H9 (cell line): Measurements from ENCODE around the gene LCN2. TPM values are rescaled to one million over a fixed set of nuclear protein-coding genes. Genes with fewer than 3 reads are reported as not detected.

Source experiments
- DNase-seq: peaks from one replicate; pipeline ENCODE4 v3.0.0-alpha.2; 2017
- H2AFZ ChIP-seq: one replicate; pipeline ENCODE4 v1.6.1; 2013; ENCODE audit warnings: mild to moderate bottlenecking, low read length, control low read depth, moderate library complexity
- H2AK5ac ChIP-seq: 2 replicates; pipeline ENCODE4 v1.6.1; 2013; ENCODE audit warnings: low read length, control low read depth, mixed read lengths; ENCODE audit not compliant: insufficient read length
- H2BK120ac ChIP-seq: one replicate; pipeline ENCODE4 v1.6.1; 2013; ENCODE audit warnings: low read depth, mild to moderate bottlenecking, low read length, control low read depth, inconsistent platforms; ENCODE audit not compliant: poor library complexity, severe bottlenecking
- H2BK12ac ChIP-seq: 2 replicates; pipeline ENCODE4 v1.6.1; 2013; ENCODE audit warnings: low read length, control low read depth, mixed read lengths, low read depth; ENCODE audit not compliant: insufficient read length
- H2BK15ac ChIP-seq: 2 replicates; pipeline ENCODE4 v1.6.1; 2013; ENCODE audit warnings: low read depth, low read length, control low read depth
- H2BK20ac ChIP-seq: one replicate; pipeline ENCODE4 v1.6.1; 2013; ENCODE audit warnings: low read depth, mild to moderate bottlenecking, low read length, control low read depth, inconsistent platforms; ENCODE audit not compliant: poor library complexity, severe bottlenecking
- H2BK5ac ChIP-seq: 2 replicates; pipeline ENCODE4 v1.6.1; 2013; ENCODE audit warnings: low read length, control low read depth, mixed read lengths; ENCODE audit not compliant: insufficient read length
- H3K14ac ChIP-seq: 2 replicates; pipeline ENCODE4 v1.6.1; 2013; ENCODE audit warnings: low read length, control low read depth; ENCODE audit not compliant: insufficient read depth
- H3K18ac ChIP-seq: 2 replicates; pipeline ENCODE4 v1.6.1; 2013; ENCODE audit warnings: low read depth, mild to moderate bottlenecking, mixed read lengths, low read length, control low read depth; ENCODE audit not compliant: insufficient read length
- H3K23ac ChIP-seq: 2 replicates; pipeline ENCODE4 v1.6.1; 2013; ENCODE audit warnings: low read length, control low read depth, mixed read lengths, low read depth; ENCODE audit not compliant: insufficient read length
- H3K23me2 ChIP-seq: 2 replicates; pipeline ENCODE4 v1.6.1; 2013; ENCODE audit warnings: low read depth, mild to moderate bottlenecking, mixed read lengths, low read length, control low read depth; ENCODE audit not compliant: insufficient read length, poor library complexity, severe bottlenecking
- H3K27ac ChIP-seq: 2 replicates; pipeline ENCODE4 v1.5.1; 2013; ENCODE audit warnings: low read length, control low read depth, mixed read lengths, low read depth; ENCODE audit not compliant: insufficient read length
- H3K27me3 ChIP-seq: 2 replicates; pipeline ENCODE4 v1.6.1; 2013; ENCODE audit warnings: low read length, control low read depth, inconsistent platforms; ENCODE audit not compliant: insufficient read depth
- H3K4ac ChIP-seq: 2 replicates; pipeline ENCODE4 v1.6.1; 2013; ENCODE audit warnings: low read depth, mild to moderate bottlenecking, control low read depth, inconsistent platforms, low read length, moderate library complexity
- H3K4me1 ChIP-seq: 2 replicates; pipeline ENCODE4 v1.6.1; 2013; ENCODE audit warnings: low read length, control low read depth, inconsistent platforms; ENCODE audit not compliant: insufficient read depth
- H3K4me2 ChIP-seq: 2 replicates; pipeline ENCODE4 v1.6.1; 2013; ENCODE audit warnings: low read length, control low read depth, mixed read lengths; ENCODE audit not compliant: insufficient read length, insufficient read depth
- H3K56ac ChIP-seq: 2 replicates; pipeline ENCODE4 v1.6.1; 2013; ENCODE audit warnings: low read depth, mild to moderate bottlenecking, mixed read lengths, low read length, control low read depth; ENCODE audit not compliant: insufficient read length
- H3K79me1 ChIP-seq: 2 replicates; pipeline ENCODE4 v1.6.1; 2013; ENCODE audit warnings: low read depth, mild to moderate bottlenecking, moderate library complexity, low read length, control low read depth, inconsistent platforms; ENCODE audit not compliant: insufficient read depth, poor library complexity, severe bottlenecking
- H3K79me2 ChIP-seq: 2 replicates; pipeline ENCODE4 v1.6.1; 2013; ENCODE audit warnings: low read length, control low read depth, inconsistent platforms; ENCODE audit not compliant: insufficient read depth
- H3K9ac ChIP-seq: 2 replicates; pipeline ENCODE4 v1.6.1; 2013; ENCODE audit warnings: low read length, control low read depth, mixed read lengths; ENCODE audit not compliant: insufficient read length; ENCODE audit errors: extremely low read depth
- H3K9me3 ChIP-seq: one replicate; pipeline ENCODE4 v1.6.1; 2013; ENCODE audit warnings: low read depth, low read length, inconsistent platforms; ENCODE audit not compliant: control insufficient read depth
- H3T11ph ChIP-seq: one replicate; pipeline ENCODE4 v1.6.1; 2013; ENCODE audit warnings: mild to moderate bottlenecking, low read length, control low read depth, inconsistent platforms
- H4K20me1 ChIP-seq: one replicate; pipeline ENCODE4 v1.6.1; 2013; ENCODE audit not compliant: control insufficient read depth, insufficient read length, insufficient read depth
- H4K5ac ChIP-seq: 2 replicates; pipeline ENCODE4 v1.6.1; 2013; ENCODE audit warnings: low read depth, mild to moderate bottlenecking, mixed read lengths, low read length, control low read depth; ENCODE audit not compliant: insufficient read length
- H4K8ac ChIP-seq: replicated peaks from 2 replicates; pipeline ENCODE4 v1.6.1; 2013; ENCODE audit warnings: low read length, control low read depth, mixed read lengths, low read depth; ENCODE audit not compliant: insufficient read length
- H4K91ac ChIP-seq: 2 replicates; pipeline ENCODE4 v1.6.1; 2013; ENCODE audit warnings: low read depth, mild to moderate bottlenecking, moderate library complexity, mixed read lengths, low read length, control low read depth; ENCODE audit not compliant: insufficient read length
- H3K27ac Mint-ChIP-seq, 3 experiments: 2 replicates in 2 of 3; 3 replicates in 1 of 3; pipeline ENCODE4 v1.8.0; 2020 to 2021; ENCODE audit warnings: mixed read lengths in 3 of 3, mild to moderate bottlenecking in 1 of 3, moderate library complexity in 1 of 3
- H3K27me3 Mint-ChIP-seq: 2 replicates; pipeline ENCODE4 v1.8.0; 2021; ENCODE audit warnings: low read depth, mild to moderate bottlenecking, moderate library complexity, mixed read lengths
- H3K36me3 Mint-ChIP-seq, 3 experiments: 2 replicates in 2 of 3; 3 replicates in 1 of 3; pipeline ENCODE4 v1.8.0; 2020 to 2021; ENCODE audit warnings: low read depth in 3 of 3, mixed read lengths in 3 of 3; ENCODE audit not compliant: insufficient read depth in 1 of 3
- H3K4me1 Mint-ChIP-seq, 2 experiments: 2 replicates each; pipeline ENCODE4 v1.8.0; 2020; ENCODE audit warnings: mixed read lengths in 2 of 2
- H3K4me3 Mint-ChIP-seq, 2 experiments: 2 replicates in 1 of 2; 3 replicates in 1 of 2; pipeline ENCODE4 v1.8.0; 2020 to 2021; ENCODE audit warnings: mild to moderate bottlenecking in 2 of 2, mixed read lengths in 2 of 2, moderate library complexity in 1 of 2
- H3K9me3 Mint-ChIP-seq, 2 experiments: 2 replicates in 1 of 2; 3 replicates in 1 of 2; pipeline ENCODE4 v1.8.0; 2020; ENCODE audit warnings: mild to moderate bottlenecking in 2 of 2, mixed read lengths in 2 of 2, moderate library complexity in 1 of 2
- WGBS: extraction: QIAGEN DNeasy Blood & Tissue Kit; methylation state at CpG from one replicate; pipeline ENCODE4 v1.1.7; 2013; ENCODE audit warnings: missing lambda C conversion rate, low lambda C conversion rate, mixed read lengths; ENCODE audit not compliant: insufficient read length; ENCODE audit errors: extremely low coverage; 5-methylcytosine and 5-hydroxymethylcytosine counted together
- total RNA-seq: library from RNA; stranded (reverse); gene quantifications from 2 replicates; pipeline ENCODE4 v1.2.1, GENCODE V29; 2021
- TF ChIP-seq, protein P1 (sequence below): fragments of 200-600 bp; sonication (generic); conservative IDR thresholded peaks from 3 replicates; pipeline ENCODE4 v1.8.0; 2021; ENCODE audit warnings: antibody characterized with exemption, mild to moderate bottlenecking

LCN2 gene
- total RNA-seq, 1 experiment from 2014 or later: not detected

- H4K8ac ChIP-seq: no peak overlapping the region
- H2AFZ ChIP-seq: no peak overlapping the region
- H4K20me1 ChIP-seq: no peaks in the 10 kb centered on the region
- Mint-ChIP-seq H3K4me1 (peaks cover 7 to 15% of the 10 kb centered on the region in 2 experiments), H3K27me3 (peaks cover 10% of the 10 kb centered on the region), H3K9me3 (no peaks in the 10 kb centered on the region), H3K27ac (no peak overlapping the region; a peak in 1 of 7 replicates), H3K36me3 (no peaks in the 10 kb centered on the region), H3K4me3 (no peak overlapping the region)
- H3K14ac ChIP-seq: no peak overlapping the region
- H3K4ac ChIP-seq: no peak overlapping the region
- H3K27me3 ChIP-seq: no peaks in the 10 kb centered on the region
- H3K9ac ChIP-seq: no peak overlapping the region
- no peak overlapping the region for H2BK20ac ChIP-seq
- no peak for DNase-seq
- H3K79me2 ChIP-seq: no peaks in the 10 kb centered on the region
- H4K91ac ChIP-seq: no peak overlapping the region
- H3K23ac ChIP-seq: no peak overlapping the region
- no peaks in the 10 kb centered on the region for H3K23me2 ChIP-seq
- H3K4me1 ChIP-seq: no peaks in the 10 kb centered on the region
- H2BK15ac ChIP-seq: no peak overlapping the region
- H2BK5ac ChIP-seq: no peak overlapping the region
- H3K79me1 ChIP-seq: no peaks in the 10 kb centered on the region
- H2BK12ac ChIP-seq: no peak overlapping the region
- no peak overlapping the region for H2AK5ac ChIP-seq
- no peak overlapping the region for H3K56ac ChIP-seq
- TF ChIP-seq, protein P1, sequence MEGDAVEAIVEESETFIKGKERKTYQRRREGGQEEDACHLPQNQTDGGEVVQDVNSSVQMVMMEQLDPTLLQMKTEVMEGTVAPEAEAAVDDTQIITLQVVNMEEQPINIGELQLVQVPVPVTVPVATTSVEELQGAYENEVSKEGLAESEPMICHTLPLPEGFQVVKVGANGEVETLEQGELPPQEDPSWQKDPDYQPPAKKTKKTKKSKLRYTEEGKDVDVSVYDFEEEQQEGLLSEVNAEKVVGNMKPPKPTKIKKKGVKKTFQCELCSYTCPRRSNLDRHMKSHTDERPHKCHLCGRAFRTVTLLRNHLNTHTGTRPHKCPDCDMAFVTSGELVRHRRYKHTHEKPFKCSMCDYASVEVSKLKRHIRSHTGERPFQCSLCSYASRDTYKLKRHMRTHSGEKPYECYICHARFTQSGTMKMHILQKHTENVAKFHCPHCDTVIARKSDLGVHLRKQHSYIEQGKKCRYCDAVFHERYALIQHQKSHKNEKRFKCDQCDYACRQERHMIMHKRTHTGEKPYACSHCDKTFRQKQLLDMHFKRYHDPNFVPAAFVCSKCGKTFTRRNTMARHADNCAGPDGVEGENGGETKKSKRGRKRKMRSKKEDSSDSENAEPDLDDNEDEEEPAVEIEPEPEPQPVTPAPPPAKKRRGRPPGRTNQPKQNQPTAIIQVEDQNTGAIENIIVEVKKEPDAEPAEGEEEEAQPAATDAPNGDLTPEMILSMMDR: no peak
- no peak overlapping the region for H2BK120ac ChIP-seq
- no peak overlapping the region for H3K27ac ChIP-seq
- no peak overlapping the region for H4K5ac ChIP-seq
- H3K18ac ChIP-seq: no peak overlapping the region
- WGBS: no CpG with 5 or more reads among the region's 18 CpGs
- H3T11ph ChIP-seq: no peak overlapping the region
- no peaks in the 10 kb centered on the region for H3K9me3 ChIP-seq
- no peak overlapping the region for H3K4me2 ChIP-seq
These were observed 2.3 kb downstream of the LCN2 start for GRCh38 chr9:128151309-128152132.
